ENCODE measurements around the gene TCERG1L.

GRCh38 chr10:131288648-131289047 lies 22.9 kb downstream of the TCERG1L start:
- TF ChIP-seq POLR2A (IDR thresholded peaks at IDR 0.05; ENCODE audit: low read depth, low read length) (no peak), POLR2AphosphoS5 (IDR thresholded peaks at IDR 0.05; ENCODE audit: low read depth, low read length) (no peak)
